ENCODE data around the gene KISS1R.

KISS1R gene

GRCh38 chr19:884420-885211 lies 32.5 kb upstream of the KISS1R start:
- TF ChIP-seq CTCF (IDR thresholded peaks at IDR 0.05; ENCODE audit: low read depth, low read length): no peak
- H3K4me3 ChIP-seq (ENCODE audit: low read depth, low read length): no peak overlapping the region

- no peak overlapping the region for H3K4me3 ChIP-seq (ENCODE audit: low read depth, low read length)
- TF ChIP-seq CTCF (IDR thresholded peaks at IDR 0.05; ENCODE audit: low read depth, low read length): no peak
Measured at GRCh38 chr19:885536-886224, 31.5 kb upstream of the KISS1R start.

- no peak for TF ChIP-seq CTCF (IDR thresholded peaks at IDR 0.05; ENCODE audit: low read depth, low read length)
- H3K4me3 ChIP-seq (ENCODE audit: low read depth, low read length): no peak overlapping the region
Measured at GRCh38 chr19:887072-887471, 30.1 kb upstream of the KISS1R start.

- H3K4me3 ChIP-seq (ENCODE audit: low read depth, low read length): no peak overlapping the region
- TF ChIP-seq CTCF (IDR thresholded peaks at IDR 0.05; ENCODE audit: low read depth, low read length): no peak
Measured at GRCh38 chr19:887599-887998, 29.5 kb upstream of the KISS1R start.

- no peak overlapping the region for H3K4me3 ChIP-seq (ENCODE audit: low read depth, low read length)
- no peak for TF ChIP-seq CTCF (IDR thresholded peaks at IDR 0.05; ENCODE audit: low read depth, low read length)
Measured at GRCh38 chr19:888581-889385, 28.4 kb upstream of the KISS1R start.

- no peak overlapping the region for H3K4me3 ChIP-seq (ENCODE audit: low read depth, low read length)
- TF ChIP-seq CTCF (IDR thresholded peaks at IDR 0.05; ENCODE audit: low read depth, low read length): no peak
Measured at GRCh38 chr19:889662-890295, 27.4 kb upstream of the KISS1R start.
